ENCODE measurements around the gene PRKCE.
A peak's percentile ranks its signal among the peaks of the same experiment; 100 is the strongest.

PRKCE gene

GRCh38 chr2:45651415-45652089 is at the start of gene PRKCE:
Gene PRKCE, plus strand, starts transcription at chr2:45651675.
- DNase-seq (ENCODE audit: low read depth in 1 of 2, low spot score in 1 of 2), result peak; percentile 17 to 30

- DNase-seq (ENCODE audit: low read depth in 1 of 2, low spot score in 1 of 2), result no peak
Observed at GRCh38 chr2:45602624-45603023, 48.9 kb upstream of the PRKCE start.

GRCh38 chr2:45605116-45605515 is 46.4 kb upstream of the PRKCE start:
- DNase-seq (ENCODE audit: low read depth in 1 of 2, low spot score in 1 of 2), result no peak

GRCh38 chr2:45606796-45607195 is 44.7 kb upstream of the PRKCE start:
- no peak for DNase-seq (ENCODE audit: low read depth in 1 of 2, low spot score in 1 of 2)

GRCh38 chr2:45607701-45608100 is 43.8 kb upstream of the PRKCE start:
- DNase-seq (ENCODE audit: low read depth in 1 of 2, low spot score in 1 of 2), result no peak

GRCh38 chr2:45610281-45611019 is 41.0 kb upstream of the PRKCE start:
- peak in 1 of 2 donors; percentile 9 for DNase-seq (ENCODE audit: low read depth in 1 of 2, low spot score in 1 of 2)

GRCh38 chr2:45611020-45611859 is 40.2 kb upstream of the PRKCE start, which contains the start of gene SRBD1:
Gene SRBD1, minus strand, starts transcription at chr2:45611267. Its CDS starts 5,826 bp downstream, at chr2:45605441.
- DNase-seq (ENCODE audit: low read depth in 1 of 2, low spot score in 1 of 2), result peak; percentile 67 to 78

- no peak for DNase-seq (ENCODE audit: low read depth in 1 of 2, low spot score in 1 of 2)
Observed at GRCh38 chr2:45612285-45612684, 39.2 kb upstream of the PRKCE start.

GRCh38 chr2:45612731-45613130 is 38.7 kb upstream of the PRKCE start:
- no peak for DNase-seq (ENCODE audit: low read depth in 1 of 2, low spot score in 1 of 2)

GRCh38 chr2:45614330-45614729 is 37.1 kb upstream of the PRKCE start:
- no peak for DNase-seq (ENCODE audit: low read depth in 1 of 2, low spot score in 1 of 2)

GRCh38 chr2:45614871-45615415 is 36.5 kb upstream of the PRKCE start:
- no peak for DNase-seq (ENCODE audit: low read depth in 1 of 2, low spot score in 1 of 2)

- no peak for DNase-seq (ENCODE audit: low read depth in 1 of 2, low spot score in 1 of 2)
Observed at GRCh38 chr2:45616658-45617411, 34.6 kb upstream of the PRKCE start.

- no peak for DNase-seq (ENCODE audit: low read depth in 1 of 2, low spot score in 1 of 2)
Observed at GRCh38 chr2:45617496-45617895, 34.0 kb upstream of the PRKCE start.

GRCh38 chr2:45622336-45623075 is 29.0 kb upstream of the PRKCE start:
- DNase-seq (ENCODE audit: low read depth in 1 of 2, low spot score in 1 of 2), result no peak

GRCh38 chr2:45623098-45623497 is 28.4 kb upstream of the PRKCE start:
- no peak for DNase-seq (ENCODE audit: low read depth in 1 of 2, low spot score in 1 of 2)

- no peak for DNase-seq (ENCODE audit: low read depth in 1 of 2, low spot score in 1 of 2)
Observed at GRCh38 chr2:45625824-45626223, 25.7 kb upstream of the PRKCE start.

- DNase-seq (ENCODE audit: low read depth in 1 of 2, low spot score in 1 of 2), result no peak
Observed at GRCh38 chr2:45626387-45627221, 24.9 kb upstream of the PRKCE start.

GRCh38 chr2:45627911-45628310 is 23.6 kb upstream of the PRKCE start:
- DNase-seq (ENCODE audit: low read depth in 1 of 2, low spot score in 1 of 2), result no peak

GRCh38 chr2:45629971-45630370 is 21.5 kb upstream of the PRKCE start:
- DNase-seq (ENCODE audit: low read depth in 1 of 2, low spot score in 1 of 2), result no peak

All from activated T-helper 1 cell treated with anti-CD3 and anti-CD28 coated beads, Interleukin-2, amount 50 U/mL, for 16 hours (primary cell).